HG03354 (cell line): ENCODE measurements around the gene DISP3.

Experiments
- ATAC-seq: cut with Tn5 transposase; IDR thresholded peaks from one replicate; pipeline ENCODE4 v1.9.1; 2021; ENCODE audit warnings: mild to moderate bottlenecking; ENCODE audit not compliant: unreplicated experiment, poor library complexity, severe bottlenecking

The DISP3 gene

GRCh38 chr1:11537380-11537764, 58.4 kb downstream of the DISP3 start:
- no peak for ATAC-seq

GRCh38 chr1:11537854-11538591, 59.1 kb downstream of the DISP3 start:
- ATAC-seq = no peak

GRCh38 chr1:11538886-11539285, 59.9 kb downstream of the DISP3 start:
- ATAC-seq = no peak

GRCh38 chr1:11539850-11540772, 61.2 kb downstream of the DISP3 start:
- no peak for ATAC-seq

GRCh38 chr1:11540773-11541160, 61.8 kb downstream of the DISP3 start:
- no peak for ATAC-seq

- no peak for ATAC-seq
Observed at GRCh38 chr1:11541236-11541635, 62.3 kb downstream of the DISP3 start.

- no peak for ATAC-seq
Observed at GRCh38 chr1:11541956-11542355, 63.0 kb downstream of the DISP3 start.

- ATAC-seq = no peak
Observed at GRCh38 chr1:11543392-11543791, 64.4 kb downstream of the DISP3 start.

- no peak for ATAC-seq
Observed at GRCh38 chr1:11543796-11544195, 64.8 kb downstream of the DISP3 start.

- no peak for ATAC-seq
Observed at GRCh38 chr1:11546456-11546855, 67.5 kb downstream of the DISP3 start.

GRCh38 chr1:11550664-11551283, 71.8 kb downstream of the DISP3 start:
- no peak for ATAC-seq

- ATAC-seq = no peak
Observed at GRCh38 chr1:11558276-11558675, 79.3 kb downstream of the DISP3 start.

GRCh38 chr1:11558871-11559590, 80.1 kb downstream of the DISP3 start:
- no peak for ATAC-seq

GRCh38 chr1:11559591-11559970, 80.6 kb downstream of the DISP3 start:
- no peak for ATAC-seq

- ATAC-seq = no peak
Observed at GRCh38 chr1:11560061-11560460, 81.1 kb downstream of the DISP3 start.

GRCh38 chr1:11561740-11562139, 82.8 kb downstream of the DISP3 start:
- ATAC-seq = no peak

GRCh38 chr1:11562664-11563063, 83.7 kb downstream of the DISP3 start:
- no peak for ATAC-seq

- ATAC-seq = no peak
Observed at GRCh38 chr1:11563560-11564069, 84.7 kb downstream of the DISP3 start.

GRCh38 chr1:11564237-11564636, 85.3 kb downstream of the DISP3 start:
- ATAC-seq = no peak
